ENCODE data around the gene FAM13A.

DNA sequence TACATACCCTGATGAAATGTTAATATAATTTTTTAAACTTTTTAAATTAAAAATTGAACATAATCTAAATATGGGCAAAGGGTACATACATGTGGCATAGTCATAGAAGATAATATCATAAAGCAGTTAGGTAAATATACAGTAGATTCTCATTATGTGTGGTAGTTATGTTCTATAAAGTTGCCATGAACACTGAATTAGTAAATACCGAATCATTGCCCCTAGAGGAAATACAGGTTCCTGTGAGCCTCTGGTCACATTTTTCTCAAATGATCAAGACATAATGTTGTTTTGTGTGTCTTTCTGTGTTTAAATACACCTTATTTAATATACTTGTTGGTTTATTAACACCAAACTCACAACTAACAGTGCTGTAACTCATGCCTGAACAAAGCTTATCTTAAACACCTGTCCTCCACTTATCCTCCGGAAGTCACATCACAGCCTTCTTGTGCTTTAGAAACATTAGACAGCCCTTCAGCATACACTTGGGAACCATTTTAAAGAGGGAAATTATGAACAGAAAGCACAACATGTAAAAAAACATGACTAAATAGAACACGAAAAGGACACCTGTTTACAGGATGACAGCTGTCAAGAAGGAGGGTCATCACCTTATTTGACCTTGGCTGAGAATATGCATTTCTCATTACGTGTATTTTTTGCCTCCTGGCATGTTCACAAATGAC is 190.0 kb downstream of the FAM13A start:
- TF ChIP-seq BRCA1 (IDR thresholded peaks at IDR 0.05; ENCODE audit: low read depth, low read length) (no peak), POLR2A (IDR thresholded peaks at IDR 0.05; ENCODE audit: control extremely low read depth in 1 of 2, low read depth in 2 of 2, low read length in 2 of 2) (no peak)

All from H1 (cell line).